ENCODE data around the gene NUP188. TPM values are rescaled to one million over a fixed set of nuclear protein-coding genes. Genes with fewer than 3 reads are reported as not detected.

NUP188 gene
- total RNA-seq, 1 experiment from 2014 or later, result 98.9 TPM

DNA sequence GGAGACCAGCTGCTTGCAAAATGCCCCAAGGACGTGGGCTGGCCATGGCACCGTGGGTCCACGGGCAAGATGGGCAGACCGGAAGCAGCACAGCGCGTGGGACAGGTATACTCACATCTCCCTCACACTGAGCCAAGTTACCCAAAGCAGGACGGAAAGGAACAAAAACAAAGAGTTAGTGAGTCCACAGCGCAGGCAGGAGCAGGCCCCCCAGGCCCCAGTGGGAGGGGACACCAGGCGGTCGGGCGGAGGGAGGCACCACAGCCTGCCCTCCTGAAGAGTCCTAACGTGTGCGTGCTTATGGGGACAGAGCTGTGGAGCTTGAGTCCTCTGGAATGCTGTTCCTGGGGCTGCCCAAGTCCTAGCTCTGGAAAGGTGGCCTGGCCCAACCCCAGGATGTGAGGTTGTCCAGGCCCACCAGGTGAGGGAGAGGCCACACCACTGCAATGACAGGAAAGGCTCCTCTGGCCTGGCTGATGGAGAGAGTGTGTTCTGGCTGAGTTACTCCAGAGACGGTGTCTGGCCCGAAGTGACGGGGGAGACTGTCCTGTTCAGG, 65.5 kb downstream of the NUP188 start (continued):
- TF ChIP-seq, protein P1, sequence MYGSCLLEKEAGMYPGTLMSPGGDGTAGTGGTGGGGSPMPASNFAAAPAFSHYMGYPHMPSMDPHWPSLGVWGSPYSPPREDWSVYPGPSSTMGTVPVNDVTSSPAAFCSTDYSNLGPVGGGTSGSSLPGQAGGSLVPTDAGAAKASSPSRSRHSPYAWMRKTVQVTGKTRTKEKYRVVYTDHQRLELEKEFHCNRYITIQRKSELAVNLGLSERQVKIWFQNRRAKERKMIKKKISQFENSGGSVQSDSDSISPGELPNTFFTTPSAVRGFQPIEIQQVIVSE (CRISPR knock-in tag; IDR thresholded peaks at IDR 0.05; ENCODE audit: borderline replicate concordance), result no peak
- TF ChIP-seq, protein P2, sequence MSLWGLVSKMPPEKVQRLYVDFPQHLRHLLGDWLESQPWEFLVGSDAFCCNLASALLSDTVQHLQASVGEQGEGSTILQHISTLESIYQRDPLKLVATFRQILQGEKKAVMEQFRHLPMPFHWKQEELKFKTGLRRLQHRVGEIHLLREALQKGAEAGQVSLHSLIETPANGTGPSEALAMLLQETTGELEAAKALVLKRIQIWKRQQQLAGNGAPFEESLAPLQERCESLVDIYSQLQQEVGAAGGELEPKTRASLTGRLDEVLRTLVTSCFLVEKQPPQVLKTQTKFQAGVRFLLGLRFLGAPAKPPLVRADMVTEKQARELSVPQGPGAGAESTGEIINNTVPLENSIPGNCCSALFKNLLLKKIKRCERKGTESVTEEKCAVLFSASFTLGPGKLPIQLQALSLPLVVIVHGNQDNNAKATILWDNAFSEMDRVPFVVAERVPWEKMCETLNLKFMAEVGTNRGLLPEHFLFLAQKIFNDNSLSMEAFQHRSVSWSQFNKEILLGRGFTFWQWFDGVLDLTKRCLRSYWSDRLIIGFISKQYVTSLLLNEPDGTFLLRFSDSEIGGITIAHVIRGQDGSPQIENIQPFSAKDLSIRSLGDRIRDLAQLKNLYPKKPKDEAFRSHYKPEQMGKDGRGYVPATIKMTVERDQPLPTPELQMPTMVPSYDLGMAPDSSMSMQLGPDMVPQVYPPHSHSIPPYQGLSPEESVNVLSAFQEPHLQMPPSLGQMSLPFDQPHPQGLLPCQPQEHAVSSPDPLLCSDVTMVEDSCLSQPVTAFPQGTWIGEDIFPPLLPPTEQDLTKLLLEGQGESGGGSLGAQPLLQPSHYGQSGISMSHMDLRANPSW (CRISPR knock-in tag; conservative IDR thresholded peaks at IDR 0.05; ENCODE audit: low read depth), result no peak
- TF ChIP-seq, protein P3, sequence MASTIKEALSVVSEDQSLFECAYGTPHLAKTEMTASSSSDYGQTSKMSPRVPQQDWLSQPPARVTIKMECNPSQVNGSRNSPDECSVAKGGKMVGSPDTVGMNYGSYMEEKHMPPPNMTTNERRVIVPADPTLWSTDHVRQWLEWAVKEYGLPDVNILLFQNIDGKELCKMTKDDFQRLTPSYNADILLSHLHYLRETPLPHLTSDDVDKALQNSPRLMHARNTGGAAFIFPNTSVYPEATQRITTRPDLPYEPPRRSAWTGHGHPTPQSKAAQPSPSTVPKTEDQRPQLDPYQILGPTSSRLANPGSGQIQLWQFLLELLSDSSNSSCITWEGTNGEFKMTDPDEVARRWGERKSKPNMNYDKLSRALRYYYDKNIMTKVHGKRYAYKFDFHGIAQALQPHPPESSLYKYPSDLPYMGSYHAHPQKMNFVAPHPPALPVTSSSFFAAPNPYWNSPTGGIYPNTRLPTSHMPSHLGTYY (CRISPR knock-in tag; IDR thresholded peaks at IDR 0.05), result no peak
- TF ChIP-seq TEAD4 (CRISPR knock-in tag; IDR thresholded peaks at IDR 0.05), result no peak
- TF ChIP-seq ZNF396 (CRISPR knock-in tag; IDR thresholded peaks at IDR 0.05; ENCODE audit: borderline replicate concordance), result no peak
- TF ChIP-seq EMX1 (CRISPR knock-in tag; IDR thresholded peaks at IDR 0.05), result no peak

DNA sequence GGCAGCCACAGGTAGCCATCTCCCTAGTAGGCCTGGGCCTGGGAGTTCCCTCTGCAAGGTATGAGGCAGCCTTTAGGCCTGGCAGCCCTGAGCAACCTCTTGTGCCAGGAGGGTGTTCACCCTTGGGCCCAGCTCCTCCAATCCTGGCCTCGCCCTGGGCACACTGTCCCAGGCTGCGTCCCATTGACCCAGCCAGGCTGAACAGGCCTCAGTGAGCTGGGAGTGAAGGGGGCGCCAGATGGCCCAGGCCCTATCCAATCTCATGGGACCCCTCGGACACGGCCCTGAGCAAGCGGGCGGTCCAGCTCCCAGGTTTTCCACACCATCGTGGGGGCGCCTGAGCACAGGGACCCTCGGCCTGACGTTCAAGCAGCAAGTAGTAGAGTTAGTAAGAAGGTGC, 66.2 kb downstream of the NUP188 start:
- Mint-ChIP-seq H3K36me3 (peaks cover 11% of the 10 kb centered on the region), H3K4me1 (no peaks in the 10 kb centered on the region), H3K27ac (no peak overlapping the region), H3K4me3 (no peak overlapping the region), H3K27me3 (ENCODE audit: low read depth) (no peaks in the 10 kb centered on the region), H3K9me3 (no peaks in the 10 kb centered on the region)
- ATAC-seq, result no peak
- ChIA-PET POLR2A (interaction anchor here (0.6 to 1.0 kb wide), 2 partner anchors 9 to 309 kb away, joined by 3 to 4 read pairs; no protein-coding TSS in a partner anchor), CTCF (interaction anchor here (0.5 to 1.6 kb wide), 3 partner anchors 84 to 322 kb away, joined by 3 to 6 read pairs (median 5); partner anchors contain the start of gene PKN3)
- TF ChIP-seq, protein P4, sequence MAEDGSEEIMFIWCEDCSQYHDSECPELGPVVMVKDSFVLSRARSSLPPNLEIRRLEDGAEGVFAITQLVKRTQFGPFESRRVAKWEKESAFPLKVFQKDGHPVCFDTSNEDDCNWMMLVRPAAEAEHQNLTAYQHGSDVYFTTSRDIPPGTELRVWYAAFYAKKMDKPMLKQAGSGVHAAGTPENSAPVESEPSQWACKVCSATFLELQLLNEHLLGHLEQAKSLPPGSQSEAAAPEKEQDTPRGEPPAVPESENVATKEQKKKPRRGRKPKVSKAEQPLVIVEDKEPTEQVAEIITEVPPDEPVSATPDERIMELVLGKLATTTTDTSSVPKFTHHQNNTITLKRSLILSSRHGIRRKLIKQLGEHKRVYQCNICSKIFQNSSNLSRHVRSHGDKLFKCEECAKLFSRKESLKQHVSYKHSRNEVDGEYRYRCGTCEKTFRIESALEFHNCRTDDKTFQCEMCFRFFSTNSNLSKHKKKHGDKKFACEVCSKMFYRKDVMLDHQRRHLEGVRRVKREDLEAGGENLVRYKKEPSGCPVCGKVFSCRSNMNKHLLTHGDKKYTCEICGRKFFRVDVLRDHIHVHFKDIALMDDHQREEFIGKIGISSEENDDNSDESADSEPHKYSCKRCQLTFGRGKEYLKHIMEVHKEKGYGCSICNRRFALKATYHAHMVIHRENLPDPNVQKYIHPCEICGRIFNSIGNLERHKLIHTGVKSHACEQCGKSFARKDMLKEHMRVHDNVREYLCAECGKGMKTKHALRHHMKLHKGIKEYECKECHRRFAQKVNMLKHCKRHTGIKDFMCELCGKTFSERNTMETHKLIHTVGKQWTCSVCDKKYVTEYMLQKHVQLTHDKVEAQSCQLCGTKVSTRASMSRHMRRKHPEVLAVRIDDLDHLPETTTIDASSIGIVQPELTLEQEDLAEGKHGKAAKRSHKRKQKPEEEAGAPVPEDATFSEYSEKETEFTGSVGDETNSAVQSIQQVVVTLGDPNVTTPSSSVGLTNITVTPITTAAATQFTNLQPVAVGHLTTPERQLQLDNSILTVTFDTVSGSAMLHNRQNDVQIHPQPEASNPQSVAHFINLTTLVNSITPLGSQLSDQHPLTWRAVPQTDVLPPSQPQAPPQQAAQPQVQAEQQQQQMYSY (CRISPR knock-in tag; IDR thresholded peaks at IDR 0.05), result peak; percentile 57
- TF ChIP-seq SOX15 (CRISPR knock-in tag; IDR thresholded peaks at IDR 0.05), result no peak
- DNase-seq (ENCODE audit: low spot score), result no peak

DNA sequence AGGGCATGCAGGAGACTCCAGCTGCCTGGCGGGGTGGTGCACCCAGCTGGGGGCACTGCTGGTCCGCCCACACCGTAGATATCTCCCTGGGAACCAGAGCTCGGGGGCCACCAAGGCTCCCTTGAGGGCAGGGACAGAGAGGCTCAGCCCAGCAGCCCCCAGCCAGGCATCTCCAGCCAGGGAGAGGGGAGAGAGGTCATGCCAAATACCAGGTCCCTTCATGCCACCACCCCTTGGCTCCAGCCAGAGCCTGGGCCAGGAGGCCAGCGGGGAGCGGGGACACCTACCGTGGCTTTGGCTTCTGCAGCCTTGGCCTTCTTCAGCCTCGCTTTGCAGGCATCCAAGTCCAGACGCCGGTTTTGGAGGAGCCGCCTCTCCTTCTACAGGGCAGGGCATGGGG, 66.6 kb downstream of the NUP188 start:
- CTCF ChIA-PET, result interaction anchor here (0.5 to 1.6 kb wide), 4 partner anchors 83 to 321 kb away, joined by 3 to 6 read pairs (median 4); partner anchors contain the start of gene PKN3
- Mint-ChIP-seq H3K4me1 (no peaks in the 10 kb centered on the region), H3K36me3 (peaks cover 15% of the 10 kb centered on the region), H3K4me3 (no peak overlapping the region), H3K9me3 (no peaks in the 10 kb centered on the region), H3K27ac (no peak overlapping the region), H3K27me3 (ENCODE audit: low read depth) (no peaks in the 10 kb centered on the region)
- POLR2A ChIA-PET, result no interaction called here
- DNase-seq (ENCODE audit: low spot score), result no peak
- no peak for ATAC-seq
- TF ChIP-seq, protein P5, sequence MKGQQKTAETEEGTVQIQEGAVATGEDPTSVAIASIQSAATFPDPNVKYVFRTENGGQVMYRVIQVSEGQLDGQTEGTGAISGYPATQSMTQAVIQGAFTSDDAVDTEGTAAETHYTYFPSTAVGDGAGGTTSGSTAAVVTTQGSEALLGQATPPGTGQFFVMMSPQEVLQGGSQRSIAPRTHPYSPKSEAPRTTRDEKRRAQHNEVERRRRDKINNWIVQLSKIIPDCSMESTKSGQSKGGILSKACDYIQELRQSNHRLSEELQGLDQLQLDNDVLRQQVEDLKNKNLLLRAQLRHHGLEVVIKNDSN (CRISPR knock-in tag; IDR thresholded peaks at IDR 0.05), result no peak
- no peak for TF ChIP-seq JAZF1 (CRISPR knock-in tag; IDR thresholded peaks at IDR 0.05)
- TF ChIP-seq JUN (CRISPR knock-in tag; IDR thresholded peaks at IDR 0.05), result no peak
- TF ChIP-seq IRF2 (CRISPR knock-in tag; IDR thresholded peaks at IDR 0.05; ENCODE audit: borderline replicate concordance, low read depth), result no peak

All from WTC11 (cell line).